ENCODE data around the gene LOXHD1.

- TF ChIP-seq TAF1 (IDR thresholded peaks at IDR 0.05; ENCODE audit: borderline replicate concordance, low read depth, low read length) (no peak), RAD21 (IDR thresholded peaks at IDR 0.05; ENCODE audit: insufficient read depth, low read depth, low read length) (no peak), ETV6 (conservative IDR thresholded peaks at IDR 0.05 in 1 of 2, IDR thresholded peaks at IDR 0.05 in 1 of 2; ENCODE audit: borderline replicate concordance in 1 of 2, low read depth in 1 of 2) (no peak), RFX5 (IDR thresholded peaks at IDR 0.05; ENCODE audit: low read depth, low read length) (no peak)
- TF ChIP-seq, protein P1, sequence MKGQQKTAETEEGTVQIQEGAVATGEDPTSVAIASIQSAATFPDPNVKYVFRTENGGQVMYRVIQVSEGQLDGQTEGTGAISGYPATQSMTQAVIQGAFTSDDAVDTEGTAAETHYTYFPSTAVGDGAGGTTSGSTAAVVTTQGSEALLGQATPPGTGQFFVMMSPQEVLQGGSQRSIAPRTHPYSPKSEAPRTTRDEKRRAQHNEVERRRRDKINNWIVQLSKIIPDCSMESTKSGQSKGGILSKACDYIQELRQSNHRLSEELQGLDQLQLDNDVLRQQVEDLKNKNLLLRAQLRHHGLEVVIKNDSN (IDR thresholded peaks at IDR 0.05; ENCODE audit: borderline replicate concordance, extremely low read length, insufficient read depth, low read depth, low read length) = no peak
These were observed 28.8 kb downstream of the LOXHD1 start for GRCh38 chr18:46628206-46628605.

All from GM12878 (cell line).